K562 (cell line): ENCODE data around the gene ARL16. TPM values are rescaled to one million over a fixed set of nuclear protein-coding genes. Genes with fewer than 3 reads are reported as not detected.
A peak's percentile ranks its signal among the peaks of the same experiment; 100 is the strongest.

Experiments
- EGR1 ChIP-seq: fragments of 450-650 bp; conservative IDR thresholded peaks from 2 replicates; pipeline ENCODE4 v1.6.1; 2017; ENCODE audit warnings: mild to moderate bottlenecking
- FOXP1 ChIP-seq: sonication (generic); formaldehyde crosslinking; IDR thresholded peaks from 2 replicates; pipeline ENCODE4 v1.8.0; 2022; ENCODE audit warnings: mild to moderate bottlenecking, missing genetic modification reagents
- HNRNPH1 ChIP-seq: fragments of 200-400 bp; formaldehyde crosslinking; optimal IDR thresholded peaks from 2 replicates; pipeline ENCODE3; 2017; ENCODE audit warnings: low read depth, mild to moderate bottlenecking, low read length, moderate library complexity
- HNRNPUL1 ChIP-seq: fragments of 200-400 bp; formaldehyde crosslinking; IDR thresholded peaks from 2 replicates; pipeline ENCODE4 v1.6.1; 2017; ENCODE audit warnings: low read length
- KDM1A ChIP-seq, 2 experiments: fragments of 450-650 bp; IDR thresholded peaks; 2 replicates each; pipeline ENCODE4 v1.6.1; 2016; ENCODE audit warnings: mild to moderate bottlenecking in 2 of 2
- ZBTB8A ChIP-seq: fragments of 450-650 bp; IDR thresholded peaks from 2 replicates; pipeline ENCODE4 v1.6.1; 2018; ENCODE audit warnings: mild to moderate bottlenecking, moderate library complexity; ENCODE audit not compliant: partially characterized antibody
- ZNF717 ChIP-seq: fragments of 250-450 bp; sonication (Bioruptor Pico); IDR thresholded peaks from 2 replicates; pipeline ENCODE4 v1.5.0; 2021
- ZNF764 ChIP-seq: fragments of 250-450 bp; sonication (Bioruptor Pico); IDR thresholded peaks from 2 replicates; pipeline ENCODE4 v1.4.0; 2020; ENCODE audit warnings: low read depth, mild to moderate bottlenecking, moderate library complexity
- polyA plus RNA-seq, 8 experiments: library from polyadenylated mRNA; depleted of rRNA in 4 of 8; stranded (reverse) in 5 of 8; unstranded in 3 of 8; fragments of >200 nt; fragmentation: Nextera tagmentation in 2 of 8; fragmentation: Illumina TruSeq in 1 of 8; extraction: Ambion mirVana in 2 of 8; extraction: Trizol in 1 of 8; gene quantifications; 2 replicates each; pipeline versions ENCODE4 v1.2.1 to v1.2.3, GENCODE V29; 2011 to 2014; ENCODE audit warnings: inconsistent platforms in 1 of 8, missing spikeins in 1 of 8
- total RNA-seq, 7 experiments: library from RNA; depleted of rRNA in 6 of 7; stranded (reverse); fragments of >200 nt in 6 of 7; fragmentation: Illumina TruSeq in 2 of 7; extraction: Trizol in 2 of 7; gene quantifications; 2 replicates each; pipeline versions ENCODE4 v1.2.1 to v1.2.3, GENCODE V29; 2011 to 2021; ENCODE audit warnings: low replicate concordance in 1 of 7
- TF ChIP-seq, protein P1 (sequence below): fragments of 450-650 bp; IDR thresholded peaks from 2 replicates; pipeline ENCODE4 v1.6.1; 2016; ENCODE audit warnings: mild to moderate bottlenecking, moderate library complexity
- TF ChIP-seq, protein P2 (sequence below): sonication (generic); formaldehyde crosslinking; IDR thresholded peaks from 2 replicates; pipeline ENCODE4 v1.8.0; 2022; ENCODE audit warnings: mild to moderate bottlenecking, missing genetic modification reagents
- TF ChIP-seq, protein P3 (sequence below): fragments of 450-650 bp; IDR thresholded peaks from 2 replicates; pipeline ENCODE4 v1.6.1; 2016; ENCODE audit warnings: borderline replicate concordance

Gene ARL16
- total and polyA plus RNA-seq, 9 of the 15 experiments (the other 6 are each of a cell fraction or from before 2014, with no cell fraction given): 5.4 to 32.4 (median 22.6) TPM

DNA sequence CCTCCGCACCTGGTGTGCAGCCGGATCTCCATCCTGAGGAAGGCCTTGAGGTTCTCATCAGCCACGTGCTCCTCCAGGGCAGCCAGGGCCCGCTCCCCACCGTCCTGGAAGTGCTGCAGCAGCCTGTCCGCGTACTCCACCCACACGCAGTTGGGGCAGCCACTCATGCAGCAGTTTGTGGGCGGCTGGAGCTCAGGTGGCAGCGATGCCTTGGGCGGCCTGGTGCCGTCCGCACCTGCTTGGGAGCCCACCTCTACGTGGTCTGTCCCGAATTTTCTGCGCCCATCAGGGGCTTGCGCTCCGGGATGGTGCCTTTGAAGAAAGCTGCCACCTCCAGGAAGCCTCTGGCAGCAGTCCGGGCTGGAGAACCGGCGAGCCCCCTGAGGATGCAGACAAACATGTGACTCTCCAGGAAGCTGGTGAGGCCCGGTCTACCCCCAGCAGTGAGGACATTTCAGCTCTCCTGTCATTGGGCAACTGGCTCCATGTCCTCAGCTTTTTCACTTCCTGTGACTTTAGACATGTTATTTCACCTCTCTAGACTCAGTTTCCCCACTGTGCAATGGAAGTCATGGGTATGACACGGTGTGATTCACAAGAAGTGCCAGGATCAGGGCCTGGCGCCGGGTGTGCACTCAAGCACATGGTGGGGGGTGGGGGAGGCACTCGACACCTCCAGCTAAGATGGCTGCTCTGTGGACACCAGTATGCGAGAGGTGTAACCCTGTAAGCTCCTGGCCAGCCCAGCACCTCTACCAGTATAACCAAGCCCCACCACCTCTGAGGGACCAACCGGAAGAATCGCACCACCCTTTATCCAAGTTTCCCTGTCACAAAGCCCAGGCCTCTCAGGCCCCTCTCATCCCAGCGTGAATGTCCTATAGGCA, 18.1 kb downstream of the ARL16 start (continued):
- TF ChIP-seq, protein P1, sequence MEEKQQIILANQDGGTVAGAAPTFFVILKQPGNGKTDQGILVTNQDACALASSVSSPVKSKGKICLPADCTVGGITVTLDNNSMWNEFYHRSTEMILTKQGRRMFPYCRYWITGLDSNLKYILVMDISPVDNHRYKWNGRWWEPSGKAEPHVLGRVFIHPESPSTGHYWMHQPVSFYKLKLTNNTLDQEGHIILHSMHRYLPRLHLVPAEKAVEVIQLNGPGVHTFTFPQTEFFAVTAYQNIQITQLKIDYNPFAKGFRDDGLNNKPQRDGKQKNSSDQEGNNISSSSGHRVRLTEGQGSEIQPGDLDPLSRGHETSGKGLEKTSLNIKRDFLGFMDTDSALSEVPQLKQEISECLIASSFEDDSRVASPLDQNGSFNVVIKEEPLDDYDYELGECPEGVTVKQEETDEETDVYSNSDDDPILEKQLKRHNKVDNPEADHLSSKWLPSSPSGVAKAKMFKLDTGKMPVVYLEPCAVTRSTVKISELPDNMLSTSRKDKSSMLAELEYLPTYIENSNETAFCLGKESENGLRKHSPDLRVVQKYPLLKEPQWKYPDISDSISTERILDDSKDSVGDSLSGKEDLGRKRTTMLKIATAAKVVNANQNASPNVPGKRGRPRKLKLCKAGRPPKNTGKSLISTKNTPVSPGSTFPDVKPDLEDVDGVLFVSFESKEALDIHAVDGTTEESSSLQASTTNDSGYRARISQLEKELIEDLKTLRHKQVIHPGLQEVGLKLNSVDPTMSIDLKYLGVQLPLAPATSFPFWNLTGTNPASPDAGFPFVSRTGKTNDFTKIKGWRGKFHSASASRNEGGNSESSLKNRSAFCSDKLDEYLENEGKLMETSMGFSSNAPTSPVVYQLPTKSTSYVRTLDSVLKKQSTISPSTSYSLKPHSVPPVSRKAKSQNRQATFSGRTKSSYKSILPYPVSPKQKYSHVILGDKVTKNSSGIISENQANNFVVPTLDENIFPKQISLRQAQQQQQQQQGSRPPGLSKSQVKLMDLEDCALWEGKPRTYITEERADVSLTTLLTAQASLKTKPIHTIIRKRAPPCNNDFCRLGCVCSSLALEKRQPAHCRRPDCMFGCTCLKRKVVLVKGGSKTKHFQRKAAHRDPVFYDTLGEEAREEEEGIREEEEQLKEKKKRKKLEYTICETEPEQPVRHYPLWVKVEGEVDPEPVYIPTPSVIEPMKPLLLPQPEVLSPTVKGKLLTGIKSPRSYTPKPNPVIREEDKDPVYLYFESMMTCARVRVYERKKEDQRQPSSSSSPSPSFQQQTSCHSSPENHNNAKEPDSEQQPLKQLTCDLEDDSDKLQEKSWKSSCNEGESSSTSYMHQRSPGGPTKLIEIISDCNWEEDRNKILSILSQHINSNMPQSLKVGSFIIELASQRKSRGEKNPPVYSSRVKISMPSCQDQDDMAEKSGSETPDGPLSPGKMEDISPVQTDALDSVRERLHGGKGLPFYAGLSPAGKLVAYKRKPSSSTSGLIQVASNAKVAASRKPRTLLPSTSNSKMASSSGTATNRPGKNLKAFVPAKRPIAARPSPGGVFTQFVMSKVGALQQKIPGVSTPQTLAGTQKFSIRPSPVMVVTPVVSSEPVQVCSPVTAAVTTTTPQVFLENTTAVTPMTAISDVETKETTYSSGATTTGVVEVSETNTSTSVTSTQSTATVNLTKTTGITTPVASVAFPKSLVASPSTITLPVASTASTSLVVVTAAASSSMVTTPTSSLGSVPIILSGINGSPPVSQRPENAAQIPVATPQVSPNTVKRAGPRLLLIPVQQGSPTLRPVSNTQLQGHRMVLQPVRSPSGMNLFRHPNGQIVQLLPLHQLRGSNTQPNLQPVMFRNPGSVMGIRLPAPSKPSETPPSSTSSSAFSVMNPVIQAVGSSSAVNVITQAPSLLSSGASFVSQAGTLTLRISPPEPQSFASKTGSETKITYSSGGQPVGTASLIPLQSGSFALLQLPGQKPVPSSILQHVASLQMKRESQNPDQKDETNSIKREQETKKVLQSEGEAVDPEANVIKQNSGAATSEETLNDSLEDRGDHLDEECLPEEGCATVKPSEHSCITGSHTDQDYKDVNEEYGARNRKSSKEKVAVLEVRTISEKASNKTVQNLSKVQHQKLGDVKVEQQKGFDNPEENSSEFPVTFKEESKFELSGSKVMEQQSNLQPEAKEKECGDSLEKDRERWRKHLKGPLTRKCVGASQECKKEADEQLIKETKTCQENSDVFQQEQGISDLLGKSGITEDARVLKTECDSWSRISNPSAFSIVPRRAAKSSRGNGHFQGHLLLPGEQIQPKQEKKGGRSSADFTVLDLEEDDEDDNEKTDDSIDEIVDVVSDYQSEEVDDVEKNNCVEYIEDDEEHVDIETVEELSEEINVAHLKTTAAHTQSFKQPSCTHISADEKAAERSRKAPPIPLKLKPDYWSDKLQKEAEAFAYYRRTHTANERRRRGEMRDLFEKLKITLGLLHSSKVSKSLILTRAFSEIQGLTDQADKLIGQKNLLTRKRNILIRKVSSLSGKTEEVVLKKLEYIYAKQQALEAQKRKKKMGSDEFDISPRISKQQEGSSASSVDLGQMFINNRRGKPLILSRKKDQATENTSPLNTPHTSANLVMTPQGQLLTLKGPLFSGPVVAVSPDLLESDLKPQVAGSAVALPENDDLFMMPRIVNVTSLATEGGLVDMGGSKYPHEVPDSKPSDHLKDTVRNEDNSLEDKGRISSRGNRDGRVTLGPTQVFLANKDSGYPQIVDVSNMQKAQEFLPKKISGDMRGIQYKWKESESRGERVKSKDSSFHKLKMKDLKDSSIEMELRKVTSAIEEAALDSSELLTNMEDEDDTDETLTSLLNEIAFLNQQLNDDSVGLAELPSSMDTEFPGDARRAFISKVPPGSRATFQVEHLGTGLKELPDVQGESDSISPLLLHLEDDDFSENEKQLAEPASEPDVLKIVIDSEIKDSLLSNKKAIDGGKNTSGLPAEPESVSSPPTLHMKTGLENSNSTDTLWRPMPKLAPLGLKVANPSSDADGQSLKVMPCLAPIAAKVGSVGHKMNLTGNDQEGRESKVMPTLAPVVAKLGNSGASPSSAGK: peak; percentile 98
- TF ChIP-seq ZBTB8A (no peak), HNRNPH1 (no peak), ZNF717 (CRISPR knock-in tag) (no peak), ZNF764 (CRISPR knock-in tag) (no peak), EGR1 (peak; percentile 65), FOXP1 (CRISPR knock-in tag) (no peak), KDM1A (IDR thresholded peaks at IDR 0.05) (no peak), HNRNPUL1 (no peak)
- TF ChIP-seq, protein P2, sequence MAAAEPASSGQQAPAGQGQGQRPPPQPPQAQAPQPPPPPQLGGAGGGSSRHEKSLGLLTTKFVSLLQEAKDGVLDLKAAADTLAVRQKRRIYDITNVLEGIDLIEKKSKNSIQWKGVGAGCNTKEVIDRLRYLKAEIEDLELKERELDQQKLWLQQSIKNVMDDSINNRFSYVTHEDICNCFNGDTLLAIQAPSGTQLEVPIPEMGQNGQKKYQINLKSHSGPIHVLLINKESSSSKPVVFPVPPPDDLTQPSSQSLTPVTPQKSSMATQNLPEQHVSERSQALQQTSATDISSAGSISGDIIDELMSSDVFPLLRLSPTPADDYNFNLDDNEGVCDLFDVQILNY: no peak
- TF ChIP-seq, protein P3, sequence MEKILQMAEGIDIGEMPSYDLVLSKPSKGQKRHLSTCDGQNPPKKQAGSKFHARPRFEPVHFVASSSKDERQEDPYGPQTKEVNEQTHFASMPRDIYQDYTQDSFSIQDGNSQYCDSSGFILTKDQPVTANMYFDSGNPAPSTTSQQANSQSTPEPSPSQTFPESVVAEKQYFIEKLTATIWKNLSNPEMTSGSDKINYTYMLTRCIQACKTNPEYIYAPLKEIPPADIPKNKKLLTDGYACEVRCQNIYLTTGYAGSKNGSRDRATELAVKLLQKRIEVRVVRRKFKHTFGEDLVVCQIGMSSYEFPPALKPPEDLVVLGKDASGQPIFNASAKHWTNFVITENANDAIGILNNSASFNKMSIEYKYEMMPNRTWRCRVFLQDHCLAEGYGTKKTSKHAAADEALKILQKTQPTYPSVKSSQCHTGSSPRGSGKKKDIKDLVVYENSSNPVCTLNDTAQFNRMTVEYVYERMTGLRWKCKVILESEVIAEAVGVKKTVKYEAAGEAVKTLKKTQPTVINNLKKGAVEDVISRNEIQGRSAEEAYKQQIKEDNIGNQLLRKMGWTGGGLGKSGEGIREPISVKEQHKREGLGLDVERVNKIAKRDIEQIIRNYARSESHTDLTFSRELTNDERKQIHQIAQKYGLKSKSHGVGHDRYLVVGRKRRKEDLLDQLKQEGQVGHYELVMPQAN: no peak
